Superior temporal gyrus (tissue), 1 donor: Measurements from ENCODE around the gene CHST13.
A peak's percentile ranks its signal among the peaks of the same experiment; 100 is the strongest.

Source experiments
- DNase-seq: peaks from one replicate; pipeline ENCODE4 v3.0.0-alpha.2; 2016; ENCODE audit errors: extremely low spot score

Gene CHST13

DNA sequence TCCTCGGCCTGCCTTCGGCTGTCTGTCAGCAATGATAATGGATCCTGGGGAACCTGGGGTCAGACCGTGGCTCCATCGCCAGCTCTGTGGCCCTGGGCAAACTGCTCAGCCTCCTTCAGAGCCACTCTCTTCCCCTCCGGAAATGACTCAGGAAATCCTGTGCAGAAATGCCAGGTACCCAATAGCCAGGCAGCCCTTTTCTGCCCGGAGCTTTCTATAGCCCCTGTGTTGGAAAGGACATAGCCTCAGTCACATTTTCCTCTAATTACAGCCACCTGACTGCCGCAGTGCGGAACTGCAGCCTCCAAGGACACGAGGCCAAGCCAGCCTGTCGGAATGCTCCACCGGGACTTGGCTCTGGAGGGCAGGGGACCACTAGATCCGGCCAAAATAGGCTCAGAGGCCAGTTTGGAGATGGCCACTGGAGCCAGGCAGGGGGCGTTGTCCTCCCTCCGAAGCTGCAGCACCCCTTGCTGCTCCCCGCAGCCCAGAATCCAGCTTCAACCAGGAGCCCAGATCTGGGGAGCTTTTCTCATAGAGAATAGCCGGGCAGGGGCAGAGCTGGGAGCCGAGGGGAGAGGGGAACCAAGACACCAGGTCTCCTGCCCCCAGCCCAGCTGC is 36.7 kb upstream of the CHST13 start:
- DNase-seq, result no peak

DNA sequence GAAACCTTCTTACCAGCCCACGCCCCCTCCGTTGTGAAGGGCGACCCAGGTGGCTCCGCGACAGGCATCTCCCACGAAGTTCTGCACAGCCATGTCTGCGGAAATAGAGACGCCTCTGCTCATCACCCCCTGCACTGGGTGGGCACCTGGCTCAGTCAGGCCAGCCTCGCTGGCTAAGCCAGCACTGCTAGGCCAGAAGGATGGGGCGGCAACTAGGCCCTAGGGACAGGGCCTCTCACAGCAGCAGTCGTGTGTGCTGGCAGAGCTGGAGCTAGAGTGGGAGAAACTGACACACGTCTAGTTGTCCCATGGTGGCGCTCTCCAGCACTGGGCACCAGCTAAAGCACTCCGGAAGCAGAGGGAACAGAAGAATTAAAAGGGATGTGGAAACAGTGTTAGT is 35.8 kb upstream of the CHST13 start:
- no peak for DNase-seq

DNA sequence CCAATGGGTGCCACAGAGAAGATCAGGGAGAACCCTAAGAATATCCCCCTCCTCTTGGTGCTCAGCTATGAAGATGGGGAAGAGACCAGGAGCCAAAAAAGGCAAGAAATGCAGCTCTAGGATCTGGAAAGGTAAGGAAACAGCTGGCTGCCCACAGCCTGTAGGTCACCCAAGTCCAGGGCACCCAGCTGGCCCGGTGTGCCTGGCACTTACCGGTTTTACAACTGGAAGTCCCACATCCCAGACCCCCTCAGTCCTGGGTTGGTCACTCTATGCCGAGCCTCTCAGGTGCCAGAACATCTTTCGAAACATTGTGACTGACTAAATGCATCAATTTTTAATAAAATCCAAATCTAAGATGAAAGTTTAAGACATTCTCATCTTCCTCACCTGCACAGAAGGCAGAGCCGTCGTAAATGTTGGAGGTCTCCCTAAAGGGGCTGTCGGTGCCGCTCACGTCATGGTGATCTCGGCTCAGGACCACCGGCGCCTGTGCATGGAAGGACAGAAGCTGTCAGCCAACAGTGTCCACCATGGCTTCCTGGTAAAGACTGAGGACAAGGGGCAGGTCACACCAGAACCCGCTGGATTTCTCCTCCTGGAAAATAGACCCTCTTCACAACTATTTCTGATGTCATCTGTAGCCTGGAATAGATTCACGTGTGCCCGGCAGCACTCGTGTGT is 34.9 kb upstream of the CHST13 start:
- DNase-seq, result no peak

DNA sequence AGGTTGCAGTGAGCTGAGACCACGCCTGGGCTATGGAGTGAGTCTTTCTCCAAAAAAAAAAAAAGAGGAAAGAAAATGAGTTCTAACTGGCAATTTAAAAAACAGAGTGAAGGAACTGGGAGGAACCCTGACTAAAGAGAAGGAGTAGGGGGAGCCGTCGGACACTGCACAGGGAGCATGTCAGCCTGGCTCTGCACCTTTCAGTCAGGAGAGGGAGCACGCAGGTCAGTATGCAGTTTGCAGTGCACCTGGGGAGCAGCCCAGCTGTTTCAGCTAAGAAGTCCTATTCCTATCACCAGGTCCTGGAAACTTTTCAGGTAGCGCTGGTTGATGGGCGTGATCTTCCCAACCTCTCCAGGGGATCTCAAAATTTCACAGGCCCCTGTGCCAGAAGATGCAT is 33.3 kb upstream of the CHST13 start:
- DNase-seq, result no peak

DNA sequence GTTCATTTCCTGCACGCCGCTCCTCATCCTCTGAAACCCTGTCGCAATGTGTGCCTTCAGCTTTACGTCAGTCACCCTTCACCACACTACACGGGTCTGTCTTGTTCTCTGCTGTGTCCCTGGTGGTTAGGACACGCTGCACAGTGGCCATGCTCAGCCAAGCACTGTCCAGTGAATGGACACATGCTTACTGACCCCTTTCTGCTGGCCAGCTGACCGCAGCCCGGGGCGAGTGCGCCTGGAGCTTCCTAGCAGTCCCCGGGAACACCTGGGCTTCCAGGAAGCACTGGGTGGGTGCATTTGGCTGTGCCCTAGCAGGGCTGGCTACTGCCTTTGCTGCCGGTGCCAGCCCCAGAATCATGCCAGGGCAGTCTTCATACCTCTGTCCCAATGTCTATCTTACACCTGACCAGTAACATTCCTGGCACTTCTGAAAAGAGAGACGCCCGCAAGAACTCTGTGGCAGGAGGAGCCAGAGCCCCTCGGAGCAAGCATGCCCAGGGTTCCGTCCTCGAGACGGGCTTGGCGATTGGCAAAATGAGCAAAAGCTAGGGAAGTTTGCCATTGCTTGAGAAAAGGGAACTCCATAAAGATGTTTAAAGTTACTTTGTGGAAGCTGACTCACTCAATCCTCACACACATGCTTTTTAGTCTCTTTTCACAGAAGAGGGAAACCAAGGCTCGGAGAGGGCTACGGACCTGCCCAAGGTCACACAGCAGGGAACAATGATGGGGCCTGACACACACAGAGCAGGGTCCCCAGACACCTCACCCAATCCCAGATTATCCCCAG is 32.5 kb upstream of the CHST13 start:
- DNase-seq, result no peak

DNA sequence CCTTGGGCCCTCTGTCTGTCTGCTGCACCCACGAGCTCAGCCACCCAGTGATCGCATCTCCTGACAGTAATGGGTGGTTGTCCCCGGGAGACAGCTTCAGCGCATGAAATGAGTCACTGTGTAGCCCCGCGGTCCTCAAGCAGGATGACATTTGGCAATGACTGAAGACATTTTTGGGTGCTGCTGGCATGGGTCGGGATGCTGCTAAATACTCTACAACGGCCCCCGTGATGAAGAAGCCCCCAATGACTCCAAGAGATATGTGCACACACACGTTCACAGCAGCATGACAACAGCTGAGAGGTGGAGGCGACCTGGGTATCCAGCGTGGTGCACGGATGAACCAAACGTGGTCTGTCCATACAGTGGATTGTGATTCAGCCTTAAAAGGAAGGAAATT is 30.9 kb upstream of the CHST13 start:
- DNase-seq, result no peak

DNA sequence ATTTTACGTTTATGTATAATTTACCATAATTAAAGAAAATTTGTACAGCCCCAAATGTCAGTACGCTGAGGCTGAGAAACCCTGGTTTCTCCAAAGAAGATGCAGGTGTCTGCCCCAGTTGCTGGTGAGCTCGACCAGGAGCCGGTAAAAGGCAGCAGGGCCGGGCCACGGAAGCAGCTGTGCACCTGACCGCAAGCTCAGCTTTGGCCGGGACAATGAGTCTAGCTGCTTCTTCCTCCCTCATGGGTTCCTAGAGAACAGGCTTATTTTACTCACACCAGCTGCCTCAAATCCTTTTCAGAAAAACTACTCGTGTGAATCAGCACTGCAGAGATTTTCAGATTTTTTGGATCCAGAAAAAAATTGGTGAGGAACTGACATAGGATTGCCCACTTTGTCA is 30.2 kb upstream of the CHST13 start:
- DNase-seq, result peak; percentile 46

DNA sequence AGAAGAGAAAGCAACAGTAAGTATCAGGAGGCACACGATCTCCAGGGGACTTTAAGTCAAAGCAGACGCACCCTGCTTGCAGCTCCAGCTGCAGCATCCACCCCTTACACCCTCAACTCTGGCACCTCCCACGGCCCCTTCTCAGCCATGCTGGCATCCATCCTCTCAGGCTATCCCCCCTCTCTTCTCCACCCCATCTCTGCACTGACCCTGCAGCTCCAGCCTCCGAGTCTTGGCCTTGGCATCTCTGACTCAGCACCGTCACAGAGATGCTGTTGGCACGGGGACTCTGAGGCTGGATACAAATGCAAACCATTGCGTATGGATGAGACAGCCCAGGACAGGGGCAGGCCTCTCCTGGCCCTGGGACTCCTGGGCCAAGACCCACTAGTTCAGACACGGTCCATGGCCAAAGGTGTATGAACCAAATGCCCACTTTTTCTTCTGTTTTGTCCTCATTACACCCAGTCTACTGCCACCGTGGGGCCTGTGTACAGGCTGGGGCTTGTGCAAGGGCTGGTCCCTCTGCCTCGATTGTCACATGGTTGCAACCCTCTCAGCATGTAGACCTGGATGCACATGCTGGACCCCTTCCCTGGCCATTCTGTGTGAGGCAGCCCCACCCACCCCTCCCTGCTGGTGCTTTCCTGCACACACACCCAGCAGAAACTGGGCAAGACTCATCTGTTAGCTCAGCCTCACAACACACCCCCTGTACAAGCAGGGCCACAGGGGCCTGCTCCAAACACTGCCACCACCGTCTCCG is 29.6 kb upstream of the CHST13 start:
- DNase-seq, result no peak

DNA sequence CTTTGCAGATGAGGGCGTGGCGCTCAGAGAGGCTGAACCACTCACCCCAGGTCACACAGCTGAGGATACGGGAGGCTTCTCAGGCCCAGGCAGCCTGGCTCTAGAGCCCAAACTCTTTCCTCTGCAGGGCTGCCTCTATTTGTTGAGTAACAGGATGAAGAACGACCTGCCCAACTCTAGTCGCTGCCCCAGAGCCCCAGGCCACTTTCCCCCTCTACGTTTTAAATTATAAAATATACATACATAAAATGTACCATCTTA is 29.1 kb upstream of the CHST13 start:
- no peak for DNase-seq

DNA sequence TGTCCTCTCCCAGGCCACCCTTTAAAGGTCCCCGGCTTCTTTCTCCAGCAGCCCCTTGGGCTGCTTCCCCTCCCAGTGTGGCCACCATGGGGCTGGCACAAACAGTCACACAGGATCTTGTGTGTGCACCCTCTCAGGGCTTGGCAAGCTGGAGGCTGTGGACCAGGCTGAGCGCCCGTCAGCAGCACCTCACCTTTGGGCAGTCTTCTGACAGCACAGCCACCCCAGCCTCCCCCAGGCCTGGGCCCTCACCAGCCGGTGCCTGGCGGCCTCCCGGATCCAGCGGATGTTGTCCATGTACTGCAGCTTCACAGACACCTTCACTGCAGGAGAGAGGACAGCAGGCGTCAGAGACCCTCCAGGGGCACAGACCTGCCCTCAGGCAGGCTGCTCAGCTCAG is 28.2 kb upstream of the CHST13 start:
- no peak for DNase-seq

DNA sequence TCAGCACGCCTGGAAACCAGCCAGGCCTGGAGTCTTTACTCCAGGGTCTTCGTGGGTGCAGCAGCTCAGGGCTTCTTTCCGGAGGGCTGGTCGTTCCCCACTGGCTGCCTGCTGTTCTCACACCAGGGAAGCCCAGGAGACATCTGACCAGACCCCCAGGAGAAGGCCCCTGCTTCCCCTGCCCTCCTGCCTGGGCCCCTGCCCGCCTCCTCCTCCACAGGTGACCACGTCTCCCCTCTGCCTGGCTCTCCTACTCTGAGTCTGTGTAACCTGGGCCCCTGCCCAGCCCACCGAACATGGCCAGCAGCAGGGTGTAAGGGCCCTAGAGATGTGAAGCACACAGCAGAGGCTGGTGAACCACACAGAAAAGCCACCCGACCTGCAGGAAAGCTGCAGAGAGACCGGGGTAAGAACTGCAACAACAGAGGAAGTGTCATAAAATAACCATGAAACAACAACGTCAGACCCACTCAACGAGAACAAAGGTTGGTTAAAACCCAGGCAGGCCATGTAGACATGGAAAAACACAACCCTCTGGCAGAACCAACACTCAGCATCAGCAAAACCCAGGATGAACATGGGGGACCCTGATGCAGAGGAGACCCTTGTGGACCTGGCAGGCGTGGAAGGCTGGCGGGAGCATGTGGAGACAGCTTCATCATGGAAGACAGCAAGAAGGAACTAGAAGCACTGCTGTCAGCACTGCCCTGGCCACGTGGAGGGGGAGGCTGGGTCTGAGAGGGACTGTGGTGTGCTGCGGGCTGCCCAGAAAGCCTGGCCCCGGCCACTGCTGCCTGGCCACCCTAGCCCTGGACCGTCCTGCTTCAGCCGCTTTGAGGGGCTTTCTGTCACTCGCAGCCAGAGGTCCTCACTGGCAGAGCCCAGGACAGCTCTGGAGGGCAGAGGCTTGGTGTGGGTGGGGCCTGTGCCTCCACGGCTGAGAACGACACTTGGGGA is 26.8 kb upstream of the CHST13 start:
- no peak for DNase-seq

DNA sequence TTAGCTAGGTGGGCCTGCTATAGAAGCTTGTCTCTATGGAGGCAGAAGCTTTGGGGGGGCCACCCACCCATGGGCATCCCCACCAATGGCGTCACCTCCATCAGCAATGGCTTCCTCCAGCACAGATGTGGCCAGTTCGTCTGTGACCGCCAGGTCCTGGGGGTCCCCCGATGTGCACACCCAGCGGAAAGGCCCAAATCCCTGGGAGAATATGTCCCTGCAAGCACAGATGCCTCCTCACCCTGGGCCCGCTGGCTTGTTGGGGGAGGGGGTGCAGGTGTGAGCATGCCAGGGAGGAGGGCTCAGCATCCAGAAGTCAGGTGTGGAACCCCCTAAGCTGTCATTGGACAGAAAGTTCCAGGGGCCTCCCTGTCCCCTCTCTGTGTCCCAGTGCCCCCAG is 26.0 kb upstream of the CHST13 start:
- no peak for DNase-seq

DNA sequence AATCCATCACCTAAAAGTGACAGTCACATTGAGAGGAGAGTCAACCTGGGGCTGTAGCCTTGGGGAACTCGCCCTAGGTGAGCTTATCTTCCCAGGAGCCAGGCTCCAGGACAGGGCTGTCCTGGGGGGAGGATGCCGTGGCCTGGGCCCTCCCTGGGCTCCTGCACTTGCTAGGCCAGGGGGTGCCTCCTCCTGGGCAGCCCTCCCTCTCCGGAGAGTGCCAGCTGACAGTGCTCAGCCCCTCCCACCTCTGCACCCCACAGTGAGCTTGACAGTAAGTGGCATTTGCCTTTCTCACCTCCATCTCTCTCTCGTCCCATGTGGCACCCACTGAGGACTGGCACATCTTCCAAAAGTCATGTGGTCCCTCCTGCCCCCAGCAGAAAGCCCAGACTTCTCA is 25.5 kb upstream of the CHST13 start:
- no peak for DNase-seq

DNA sequence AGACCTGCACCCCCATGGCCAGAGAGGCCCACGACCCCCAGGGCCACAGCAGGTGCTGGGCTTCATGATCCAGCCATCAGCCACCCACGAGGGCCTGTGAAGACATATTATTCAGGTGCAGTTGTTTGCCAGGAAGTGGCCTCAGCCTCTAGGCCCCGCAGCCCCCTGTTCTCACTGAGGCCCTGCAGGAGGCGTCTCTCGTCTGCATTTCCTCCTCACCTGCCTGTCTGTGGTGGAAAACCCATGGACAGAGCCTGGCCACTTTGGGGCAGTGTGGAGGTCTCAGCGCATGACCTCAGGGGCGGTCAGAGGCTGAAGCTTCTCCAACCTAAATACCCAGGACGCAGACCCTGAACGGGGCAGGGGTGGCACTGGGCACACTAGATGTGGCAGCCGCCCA is 25.0 kb upstream of the CHST13 start:
- no peak for DNase-seq

DNA sequence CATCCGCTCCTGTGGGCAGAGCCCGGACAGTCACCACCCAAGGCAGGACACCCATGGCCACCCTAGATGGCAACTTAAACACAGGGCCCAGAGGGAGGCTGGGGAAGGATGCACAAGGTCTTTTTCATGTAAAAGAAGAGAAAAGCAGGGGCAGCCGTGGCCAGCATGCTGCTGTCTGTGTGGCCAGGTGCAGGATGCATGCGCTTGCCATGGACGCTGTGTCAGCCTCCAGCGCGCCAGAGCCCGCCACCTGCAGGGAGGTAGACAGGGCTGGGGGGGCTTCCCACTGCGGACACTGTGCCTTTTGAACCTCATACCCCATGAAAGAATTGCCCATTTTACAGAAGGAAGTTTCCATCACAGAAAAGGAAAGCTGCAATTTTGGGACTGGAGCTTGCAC is 24.6 kb upstream of the CHST13 start:
- DNase-seq, result no peak

DNA sequence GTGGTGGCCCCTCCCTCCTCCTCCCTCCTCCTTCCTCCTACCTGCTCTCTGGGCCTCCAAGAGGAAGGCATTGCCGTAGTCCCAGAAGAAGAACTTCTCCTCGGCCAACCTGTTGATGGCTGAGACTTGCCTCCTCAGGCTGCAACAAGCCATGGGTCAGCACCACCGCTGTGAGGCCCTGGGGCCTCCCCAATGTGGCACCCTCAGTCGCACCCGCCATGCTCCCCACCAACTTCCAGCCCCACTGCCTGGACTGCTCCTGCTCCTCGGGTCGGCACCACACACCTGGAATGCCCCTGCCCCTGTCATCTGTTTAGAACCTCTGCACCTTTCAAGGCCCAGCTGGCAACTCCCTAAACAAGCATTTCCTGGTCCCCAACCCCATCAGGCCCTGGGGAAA is 23.9 kb upstream of the CHST13 start:
- no peak for DNase-seq

DNA sequence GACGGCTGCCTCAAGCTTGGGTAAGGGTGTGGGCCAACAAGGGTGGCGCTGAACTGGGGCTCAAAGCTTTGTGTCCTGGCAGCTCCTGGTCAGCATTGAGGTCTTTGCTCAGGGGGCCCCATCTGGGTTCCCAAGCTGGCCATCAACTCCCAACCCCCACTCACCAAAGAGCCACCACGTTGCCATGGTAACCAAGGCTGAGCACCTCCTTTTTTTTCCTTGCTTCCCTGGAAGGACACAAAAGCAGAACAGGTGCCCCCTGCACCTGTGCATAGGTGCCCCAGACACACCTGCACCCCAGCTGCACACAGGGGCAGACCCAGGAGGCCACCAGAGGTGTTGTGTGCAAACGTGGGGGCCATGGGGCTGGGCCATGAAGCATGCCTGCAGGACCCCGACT is 22.9 kb upstream of the CHST13 start:
- DNase-seq, result no peak

DNA sequence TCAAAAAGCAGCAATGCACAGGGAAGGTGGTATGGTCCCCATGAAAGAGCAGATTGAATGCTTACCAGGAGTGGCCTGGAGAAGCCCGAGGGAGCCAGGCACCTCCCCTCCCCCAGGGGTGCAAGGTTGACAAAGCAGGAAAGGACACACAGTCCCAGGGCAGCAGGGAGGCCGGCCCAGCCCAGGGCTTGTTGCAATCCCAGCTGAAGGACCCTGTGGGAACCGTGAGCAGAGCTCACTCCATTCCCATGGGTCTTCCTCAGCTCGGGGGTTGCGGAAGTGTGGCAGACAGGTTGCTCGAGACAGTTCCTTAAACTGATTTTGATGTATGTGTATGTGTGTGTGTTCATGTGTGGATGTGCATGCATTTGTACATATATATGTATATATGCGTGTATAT is 22.2 kb upstream of the CHST13 start:
- DNase-seq, result no peak

DNA sequence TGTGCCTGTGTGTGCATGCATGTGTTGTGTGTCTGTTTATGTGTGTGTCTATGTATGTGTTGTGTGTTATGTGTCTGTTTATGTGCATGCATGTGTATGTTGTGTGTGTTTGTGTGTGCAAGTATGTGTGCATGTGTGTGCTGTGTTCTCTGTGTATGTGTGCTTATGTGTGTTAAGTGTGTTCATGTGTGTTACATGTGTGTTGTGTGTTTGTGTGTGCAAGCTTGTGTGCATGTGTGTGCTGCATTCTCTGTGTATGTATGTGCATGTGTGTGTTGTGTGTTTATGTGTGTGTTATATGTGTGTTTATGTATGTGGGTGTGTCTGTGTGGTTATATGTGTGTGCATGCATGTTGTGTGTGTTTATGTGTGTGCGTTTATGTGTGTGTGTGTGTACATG is 21.3 kb upstream of the CHST13 start:
- no peak for DNase-seq

DNA sequence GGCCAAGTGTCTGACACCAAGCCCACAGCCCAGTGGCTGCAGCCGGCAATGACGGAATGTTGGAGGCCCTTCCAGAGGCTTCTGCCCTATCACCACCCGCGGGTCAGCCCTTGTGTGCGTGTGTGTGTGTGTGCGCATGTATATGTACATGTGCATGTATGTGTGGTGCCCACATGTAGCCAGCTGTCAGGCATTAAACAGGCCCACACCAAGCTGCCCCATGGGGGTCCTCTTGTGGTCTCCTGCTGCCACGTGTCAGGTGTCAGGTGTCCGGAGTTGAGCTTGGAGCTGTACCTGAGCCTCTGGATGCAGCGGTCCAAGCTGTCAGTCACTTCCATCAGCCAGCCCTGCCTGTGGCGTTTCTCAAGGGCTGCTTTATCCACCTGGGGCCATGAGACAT is 20.3 kb upstream of the CHST13 start:
- no peak for DNase-seq

DNA sequence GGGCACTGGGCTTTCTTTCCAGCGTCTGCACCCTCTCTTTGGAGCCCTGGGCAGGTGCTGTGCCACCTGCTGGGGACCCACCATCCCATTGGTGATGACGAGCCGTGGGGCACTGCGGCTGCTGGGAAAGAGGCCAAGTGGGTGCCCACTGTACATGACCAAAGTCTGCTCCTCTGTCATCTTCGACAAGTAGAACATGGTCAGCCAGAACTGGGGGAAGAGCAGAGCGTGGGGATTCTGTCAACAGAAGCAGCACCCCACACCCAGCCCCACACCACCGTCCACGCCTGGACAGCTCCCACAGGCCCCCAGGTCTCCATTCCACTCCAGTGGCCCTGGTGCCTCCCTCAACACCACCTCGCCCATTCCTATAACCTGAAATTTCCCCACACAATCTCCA is 16.1 kb upstream of the CHST13 start:
- DNase-seq, result no peak

DNA sequence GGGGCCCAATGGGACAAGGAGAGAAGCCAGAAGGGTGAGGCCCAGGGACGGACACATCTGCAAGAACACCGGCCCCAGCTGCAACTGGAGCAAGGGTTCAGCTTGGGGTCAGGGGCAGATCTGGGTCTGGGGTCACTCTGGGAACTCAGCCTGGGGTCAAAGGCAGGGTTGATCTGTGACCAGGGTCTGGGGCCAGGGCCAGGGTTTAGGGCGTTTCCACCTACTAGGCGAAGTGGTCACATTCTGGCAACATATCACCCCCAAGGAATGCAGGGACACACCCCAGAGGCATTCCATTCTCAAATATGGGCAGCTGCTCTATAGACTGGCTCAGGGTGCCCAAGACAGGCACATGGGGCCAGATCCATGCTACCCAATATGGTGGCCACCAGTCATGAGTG is 15.4 kb upstream of the CHST13 start:
- DNase-seq, result no peak
